GM12874 (cell line): ENCODE results near the gene CCDC102B.
A peak's percentile ranks its signal among the peaks of the same experiment; 100 is the strongest.

Experiments
- CTCF ChIP-seq: IDR thresholded peaks from 2 replicates; pipeline ENCODE4 v1.5.1; 2011; ENCODE audit warnings: low read depth, mild to moderate bottlenecking, control low read depth, low read length, moderate library complexity; ENCODE audit not compliant: insufficient read depth

Gene CCDC102B

GRCh38 chr18:68843473-68844089 lies 45.7 kb downstream of the CCDC102B start:
- no peak for TF ChIP-seq CTCF

GRCh38 chr18:68847219-68847837 lies 49.4 kb downstream of the CCDC102B start:
- peak; percentile 46; the same call in 1 of the 2 replicates for TF ChIP-seq CTCF

- no peak for TF ChIP-seq CTCF
Observed at GRCh38 chr18:68848242-68848641, 50.4 kb downstream of the CCDC102B start.

GRCh38 chr18:68854786-68855391 lies 57.0 kb downstream of the CCDC102B start:
- no peak for TF ChIP-seq CTCF

- TF ChIP-seq CTCF = no peak
Observed at GRCh38 chr18:68855491-68855890, 57.6 kb downstream of the CCDC102B start.

GRCh38 chr18:68861365-68861764 lies 63.5 kb downstream of the CCDC102B start:
- TF ChIP-seq CTCF = no peak

GRCh38 chr18:68865021-68865420 lies 67.1 kb downstream of the CCDC102B start:
- TF ChIP-seq CTCF = no peak
